GM10847 (cell line): Measurements from ENCODE around the gene SPANXN2.
"Not testable (repeated sequence)": the region's sequence is repeated elsewhere in the genome, so short reads cannot be mapped to it uniquely, and the experiment has no call there.

Source experiments
- POLR2A ChIP-seq: IDR thresholded peaks from 2 replicates; pipeline ENCODE4 v1.6.1; 2011; ENCODE audit not compliant: insufficient read length; ENCODE audit errors: extremely low read depth

Gene SPANXN2, protein sequence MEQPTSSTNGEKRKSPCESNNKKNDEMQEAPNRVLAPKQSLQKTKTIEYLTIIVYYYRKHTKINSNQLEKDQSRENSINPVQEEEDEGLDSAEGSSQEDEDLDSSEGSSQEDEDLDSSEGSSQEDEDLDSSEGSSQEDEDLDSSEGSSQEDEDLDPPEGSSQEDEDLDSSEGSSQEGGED

DNA sequence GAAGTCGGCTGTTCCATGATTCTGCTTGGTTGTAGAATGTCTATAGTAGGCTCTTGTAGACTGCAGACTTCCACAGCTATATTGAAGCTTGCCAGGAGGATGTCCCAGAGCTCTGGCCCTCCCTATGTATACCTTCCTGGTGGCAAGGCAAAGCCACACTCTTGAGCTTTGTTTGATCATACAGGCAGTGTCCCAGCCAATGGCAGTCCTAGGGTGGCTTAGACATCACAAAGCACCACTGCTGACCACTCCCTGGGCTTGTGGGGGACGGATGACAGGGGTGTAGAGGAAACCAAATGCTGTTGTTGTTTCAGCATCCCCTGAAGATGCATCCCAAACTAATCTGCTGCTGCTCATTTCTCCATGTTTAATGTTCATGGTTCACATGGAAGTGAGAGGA is at the start of gene SPANXN2:
TSS of gene SPANXN2 (minus strand) at position 101 of the 400 bp plus-strand sequence. CDS start at position 17, 84 bp downstream.
- TF ChIP-seq POLR2A = not testable (repeated sequence)

DNA sequence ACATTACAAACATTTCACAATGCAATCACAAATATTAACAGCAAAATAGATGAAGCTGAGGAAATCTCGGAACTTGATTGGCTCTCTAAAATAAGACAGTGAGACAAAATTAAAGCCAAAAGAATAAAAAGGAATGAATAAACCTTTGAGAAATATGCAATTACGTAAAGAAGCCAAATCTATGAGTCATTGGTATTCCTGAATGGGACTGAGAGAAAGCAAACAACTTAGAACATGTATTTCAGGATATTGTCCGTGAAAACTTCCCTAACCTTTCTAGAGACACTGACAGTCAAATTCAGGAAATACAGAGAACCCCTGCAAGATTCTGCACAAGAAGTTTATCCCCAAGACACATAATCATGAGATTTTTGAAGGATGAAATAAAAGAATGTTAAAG is 48.4 kb upstream of the SPANXN2 start:
- TF ChIP-seq POLR2A = no peak

DNA sequence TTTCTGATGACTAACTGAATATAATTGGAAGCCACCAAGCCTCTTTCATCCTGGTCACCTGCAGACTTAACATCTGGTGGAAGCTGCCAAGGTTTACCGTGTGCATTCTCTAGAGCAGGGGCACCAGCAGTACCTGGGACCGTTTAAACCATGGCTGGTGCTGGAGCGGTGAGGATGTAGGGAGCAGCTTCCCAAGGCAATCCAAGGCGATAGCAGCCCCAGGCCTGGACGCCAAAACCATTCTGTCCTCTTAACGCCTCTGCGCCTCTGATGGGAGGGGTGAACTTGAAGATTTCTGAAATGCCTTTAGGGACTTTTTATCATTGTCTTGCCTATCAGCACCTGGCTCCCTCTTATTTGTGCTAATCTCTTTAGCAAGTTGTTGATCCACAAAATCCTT is 37.3 kb upstream of the SPANXN2 start:
- TF ChIP-seq POLR2A = no peak

DNA sequence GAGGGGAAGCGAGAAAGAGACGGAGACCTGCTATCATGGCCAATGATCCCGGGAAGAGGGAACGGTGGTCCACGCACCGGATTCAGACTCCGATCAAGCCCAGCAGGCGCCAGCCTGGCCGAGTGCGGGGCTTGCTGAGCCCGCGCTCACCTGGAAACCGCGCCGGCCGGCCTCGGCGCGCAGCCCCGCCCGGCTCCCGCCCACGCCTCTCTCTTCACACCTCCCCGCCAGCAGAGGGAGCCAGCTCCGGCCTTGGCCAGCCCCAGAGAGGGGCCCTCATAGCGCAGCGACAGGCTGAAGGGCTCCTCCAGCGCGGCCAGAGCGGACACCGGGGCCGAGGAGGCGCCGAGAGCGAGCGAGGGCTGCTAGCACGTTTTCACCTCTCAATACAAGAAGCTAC is 36.8 kb upstream of the SPANXN2 start:
- TF ChIP-seq POLR2A = no peak

DNA sequence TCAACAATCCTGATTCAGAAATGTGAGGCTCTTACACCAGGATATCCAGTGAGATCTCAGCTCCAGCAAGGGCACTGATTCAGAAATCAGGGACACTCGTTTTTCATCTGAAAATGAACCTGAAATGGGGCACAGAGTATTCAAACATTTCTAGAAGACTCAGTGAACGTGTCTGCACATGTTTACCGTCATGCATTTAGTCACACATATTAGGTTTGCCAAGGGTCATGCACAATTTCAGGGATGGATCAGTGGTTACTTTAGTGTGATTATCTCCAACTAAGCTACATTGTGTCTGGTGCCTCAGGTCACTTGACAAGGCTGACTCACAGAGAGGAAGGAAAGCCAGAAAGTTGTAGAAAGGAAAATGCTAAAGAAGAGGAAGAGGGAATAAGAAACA is 33.6 kb upstream of the SPANXN2 start:
- no peak for TF ChIP-seq POLR2A

DNA sequence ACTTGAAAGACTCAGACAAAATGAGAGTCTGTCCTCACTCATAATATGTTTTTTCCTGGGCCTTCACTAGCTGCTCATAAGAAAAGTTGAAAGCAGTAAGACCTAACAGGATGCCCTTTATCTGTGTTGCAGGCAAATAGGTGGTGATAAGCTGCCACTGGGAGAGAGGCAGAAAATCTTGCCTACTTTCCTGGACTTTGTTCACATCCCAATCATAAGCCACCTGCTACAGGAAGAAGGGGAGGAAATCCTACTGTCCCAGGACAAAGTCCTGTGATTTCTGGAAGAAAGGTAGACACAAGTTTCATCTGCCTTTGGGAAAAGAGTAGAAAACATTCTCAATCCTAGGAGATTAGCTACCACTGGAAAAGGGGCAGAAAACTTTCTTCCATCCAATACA is 13.3 kb upstream of the SPANXN2 start:
- no peak for TF ChIP-seq POLR2A

DNA sequence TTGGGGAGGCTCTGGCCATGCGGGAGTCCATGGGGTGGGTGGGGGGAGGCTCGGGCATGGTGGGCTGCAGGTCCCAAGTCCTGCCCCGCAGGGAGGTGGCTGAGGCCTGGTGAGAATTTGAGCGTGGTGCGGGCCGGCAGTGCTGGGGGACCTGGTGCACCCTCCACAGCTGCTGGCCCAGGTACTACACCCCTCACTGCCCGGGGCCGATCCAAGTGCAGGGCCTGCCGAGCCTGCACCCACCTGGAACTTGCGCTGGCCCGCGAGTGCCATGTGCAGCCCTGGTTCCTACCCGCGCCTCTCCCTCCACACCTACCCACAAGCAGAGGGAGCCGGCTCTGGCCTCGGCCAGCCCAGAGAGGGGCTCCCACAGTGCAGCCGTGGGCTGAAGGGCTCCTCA is 5.7 kb upstream of the SPANXN2 start:
- TF ChIP-seq POLR2A = no peak

DNA sequence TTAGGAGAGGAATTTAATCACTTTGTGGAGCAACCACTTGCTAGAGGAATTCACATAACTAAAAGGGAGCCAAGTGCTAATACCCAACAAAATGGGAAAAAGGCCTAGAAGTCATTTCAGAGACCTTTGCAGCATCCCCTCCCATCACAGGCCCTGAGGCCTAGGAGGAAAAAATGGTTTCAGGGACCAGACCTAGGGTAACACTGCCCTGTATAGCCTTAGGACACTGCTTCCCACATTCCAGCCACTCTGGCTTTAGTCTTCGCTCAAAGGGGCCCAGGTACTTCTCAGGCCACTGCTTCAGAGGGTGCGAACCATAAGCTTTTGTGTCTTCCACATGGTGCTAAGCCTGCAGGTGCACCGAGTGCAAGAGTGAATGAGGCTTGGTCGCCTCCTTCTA is 19.1 kb downstream of the SPANXN2 start:
- TF ChIP-seq POLR2A = no peak

DNA sequence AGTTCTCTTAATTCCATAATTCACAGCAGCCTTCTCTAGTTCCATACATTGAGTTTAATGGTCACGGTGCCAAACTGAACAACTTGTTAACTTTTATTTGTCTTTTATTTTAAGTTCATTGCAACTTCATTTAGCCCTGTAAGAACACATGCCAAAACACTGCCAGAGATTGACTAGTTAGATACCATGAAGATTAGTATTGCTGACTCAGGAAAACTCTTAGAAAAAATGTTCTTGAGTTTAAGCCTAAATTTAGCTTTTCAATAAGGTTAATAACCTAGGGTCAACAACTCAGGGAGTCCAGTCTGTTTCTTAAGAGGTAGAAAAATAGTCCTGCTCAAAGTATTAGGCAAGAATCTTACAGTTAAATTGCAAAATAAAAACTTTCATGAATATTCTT is 25.7 kb downstream of the SPANXN2 start:
- TF ChIP-seq POLR2A = no peak

DNA sequence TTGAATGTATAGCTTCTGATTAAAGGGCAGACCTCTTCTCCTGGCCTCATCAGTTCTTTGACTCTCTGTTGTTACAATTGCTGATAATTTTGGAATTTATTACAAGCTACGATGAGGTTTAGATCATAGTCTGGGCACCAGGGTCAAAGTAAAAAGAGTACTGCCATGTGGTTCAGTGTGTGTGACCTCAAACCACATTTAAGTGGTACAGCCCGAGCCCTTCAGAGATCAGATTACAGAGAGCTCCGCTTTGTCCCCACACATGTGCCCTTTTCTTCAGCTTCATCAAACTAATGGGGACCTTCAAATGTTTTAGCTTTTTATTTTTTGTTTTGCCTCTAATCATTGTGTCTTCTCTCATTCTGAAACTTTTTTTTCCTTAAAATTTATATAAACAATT is 37.1 kb downstream of the SPANXN2 start:
- no peak for TF ChIP-seq POLR2A

DNA sequence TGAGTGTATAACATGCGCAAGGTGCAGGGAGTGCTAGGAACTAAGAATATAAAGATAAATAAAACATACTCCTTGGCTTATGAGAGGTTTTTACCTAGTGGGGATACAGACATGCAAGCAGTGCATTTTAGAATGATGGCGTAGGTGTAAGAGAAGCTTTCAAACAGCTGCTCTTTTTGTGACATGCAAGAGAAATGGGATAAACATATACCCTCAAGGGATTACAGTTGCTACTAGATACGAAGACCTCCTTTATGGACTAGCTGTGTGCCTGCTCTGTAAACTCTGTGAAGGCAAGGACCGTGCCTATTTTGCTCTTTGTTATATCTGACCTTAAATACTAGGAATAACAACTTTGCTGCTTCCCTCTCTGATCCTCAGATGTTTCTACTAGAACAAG is 45.6 kb downstream of the SPANXN2 start:
- no peak for TF ChIP-seq POLR2A

DNA sequence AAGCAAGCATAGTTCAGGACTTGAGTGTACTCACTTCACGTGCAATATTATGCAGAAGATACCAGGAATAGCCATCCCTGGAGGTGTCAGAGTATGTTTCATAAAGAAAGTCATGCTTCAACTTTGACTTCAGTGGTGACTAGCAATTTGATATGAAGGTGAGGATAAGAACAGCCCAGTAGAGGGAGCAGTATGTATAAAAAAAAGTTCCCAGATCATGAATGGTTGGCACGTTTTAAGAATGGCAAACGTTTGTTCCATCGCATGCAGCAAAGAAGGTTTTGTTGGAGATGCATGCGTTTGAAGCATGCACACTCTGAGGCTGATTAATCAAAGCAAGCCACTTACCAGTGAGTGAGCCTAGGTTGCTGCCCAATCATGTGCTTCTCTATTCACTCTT is 51.2 kb downstream of the SPANXN2 start:
- no peak for TF ChIP-seq POLR2A

DNA sequence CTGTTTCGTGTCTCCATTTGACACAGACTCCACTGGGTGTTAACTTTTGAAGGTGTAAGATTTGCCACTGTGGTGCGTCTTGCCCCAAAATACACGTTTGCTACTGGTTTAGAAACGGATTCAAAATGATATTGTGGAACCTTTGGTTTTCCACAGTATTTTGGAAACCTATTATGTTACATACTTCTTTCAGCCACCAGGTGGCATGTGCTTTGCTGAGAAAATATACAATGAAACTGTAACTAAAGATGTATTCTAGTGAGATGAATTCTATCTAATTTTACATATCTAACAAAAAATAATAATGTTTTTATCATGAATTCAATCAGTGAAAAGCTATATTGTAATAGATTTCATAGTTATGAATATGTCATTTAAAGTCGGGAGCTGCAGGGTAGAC is 56.2 kb downstream of the SPANXN2 start:
- TF ChIP-seq POLR2A = no peak

DNA sequence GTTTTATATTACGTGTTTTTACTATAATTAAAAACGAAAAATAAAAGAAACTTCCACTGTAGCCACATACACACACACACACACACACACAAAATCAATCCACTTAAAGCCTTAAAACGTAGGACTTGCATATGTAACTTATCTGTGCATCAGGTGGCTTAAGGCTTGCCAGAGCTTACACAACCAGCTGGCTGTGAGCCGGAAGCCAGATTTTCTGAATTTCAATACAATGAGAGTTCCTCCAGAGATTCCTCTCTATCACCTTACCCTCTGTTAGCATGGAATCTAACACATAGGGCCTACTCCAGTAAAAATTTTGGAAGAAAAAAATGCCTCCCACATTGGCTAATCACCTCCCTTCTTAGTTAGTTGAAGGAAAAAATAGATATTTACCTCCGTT is 56.8 kb downstream of the SPANXN2 start:
- TF ChIP-seq POLR2A = no peak
